GM12865 (cell line): ENCODE results near the gene AGFG2.

Experiments
- DNase-seq: peaks from one replicate; pipeline ENCODE4 v3.0.0; 2010; ENCODE audit warnings: low read depth
- H3K4me3 ChIP-seq: 2 replicates; pipeline ENCODE4 v1.5.1; 2011; ENCODE audit warnings: mild to moderate bottlenecking, low read depth, low read length, control low read depth
- CTCF ChIP-seq: IDR thresholded peaks from 2 replicates; pipeline ENCODE4 v1.5.1; 2011; ENCODE audit warnings: low read length, control low read depth, low read depth, inconsistent platforms; ENCODE audit not compliant: insufficient read depth; ENCODE audit errors: missing control alignments

AGFG2 gene

GRCh38 chr7:100575206-100575631 lies 36.2 kb downstream of the AGFG2 start:
- TF ChIP-seq CTCF, result no peak
- no peak for DNase-seq
- no peak overlapping the region for H3K4me3 ChIP-seq

- no peak overlapping the region for H3K4me3 ChIP-seq
- DNase-seq, result no peak
- TF ChIP-seq CTCF, result no peak
Observed at GRCh38 chr7:100575746-100576383, 36.9 kb downstream of the AGFG2 start.

GRCh38 chr7:100576384-100576993 lies 37.5 kb downstream of the AGFG2 start:
- TF ChIP-seq CTCF, result no peak
- H3K4me3 ChIP-seq, result no peak overlapping the region
- no peak for DNase-seq

- no peak for DNase-seq
- H3K4me3 ChIP-seq, result no peak overlapping the region
- TF ChIP-seq CTCF, result no peak
Observed at GRCh38 chr7:100577103-100577502, 38.1 kb downstream of the AGFG2 start.

- no peak for TF ChIP-seq CTCF
- no peak overlapping the region for H3K4me3 ChIP-seq
- no peak for DNase-seq
Observed at GRCh38 chr7:100577507-100577906, 38.5 kb downstream of the AGFG2 start.

- TF ChIP-seq CTCF, result no peak
- no peak overlapping the region for H3K4me3 ChIP-seq
- DNase-seq, result no peak
Observed at GRCh38 chr7:100578246-100579183, 39.5 kb downstream of the AGFG2 start.
